Smooth muscle cell (in vitro differentiated cells): Measurements from ENCODE around the gene DAPK2. TPM values are rescaled to one million over a fixed set of nuclear protein-coding genes. Genes with fewer than 3 reads are reported as not detected.

Experiments
- DNase-seq: peaks from one replicate; lab custom pipeline; 2025; ENCODE audit not compliant: unreplicated experiment; lab: John Stamatoyannopoulos, UW
- H2AFZ ChIP-seq: fragments of 200-600 bp; sonication (generic); 2 replicates; pipeline ENCODE4 v1.6.0; 2016; ENCODE audit warnings: antibody characterized with exemption, low read depth, mild to moderate bottlenecking
- H3F3A ChIP-seq: fragments of 200-600 bp; sonication (generic); 2 replicates; pipeline ENCODE4 v1.6.0; 2017; ENCODE audit warnings: antibody characterized with exemption, low read depth
- H3K27ac ChIP-seq: fragments of 200-600 bp; sonication (generic); 2 replicates; pipeline ENCODE4 v1.5.1; 2016; ENCODE audit warnings: low read depth, mild to moderate bottlenecking
- H3K27me3 ChIP-seq: fragments of 200-600 bp; sonication (generic); 2 replicates; pipeline ENCODE4 v1.6.1; 2016; ENCODE audit warnings: low read depth, mild to moderate bottlenecking
- H3K36me3 ChIP-seq: fragments of 200-600 bp; sonication (generic); 2 replicates; pipeline ENCODE4 v1.5.1; 2016; ENCODE audit warnings: low read depth
- H3K4me1 ChIP-seq: fragments of 200-600 bp; sonication (generic); 2 replicates; pipeline ENCODE4 v1.5.1; 2016; ENCODE audit warnings: low read depth
- H3K4me2 ChIP-seq: fragments of 200-600 bp; sonication (generic); 2 replicates; pipeline ENCODE4 v1.6.0; 2016; ENCODE audit warnings: mild to moderate bottlenecking
- H3K4me3 ChIP-seq: fragments of 200-600 bp; sonication (generic); 2 replicates; pipeline ENCODE4 v1.5.1; 2016; ENCODE audit warnings: mild to moderate bottlenecking
- H3K79me2 ChIP-seq: fragments of 200-600 bp; sonication (generic); 2 replicates; pipeline ENCODE4 v1.6.0; 2016; ENCODE audit warnings: low read depth, mild to moderate bottlenecking
- H3K9ac ChIP-seq: fragments of 200-600 bp; sonication (generic); 2 replicates; pipeline ENCODE4 v1.6.0; 2016; ENCODE audit warnings: low read depth
- H3K9me3 ChIP-seq: fragments of 200-600 bp; sonication (generic); replicated peaks from 2 replicates; pipeline ENCODE4 v1.5.1; 2016; ENCODE audit warnings: low read depth
- H4K20me1 ChIP-seq: fragments of 200-600 bp; sonication (generic); 2 replicates; pipeline ENCODE4 v1.6.0; 2016; ENCODE audit warnings: low read depth
- CTCF ChIP-seq: fragments of 200-600 bp; sonication (generic); IDR thresholded peaks from 2 replicates; pipeline ENCODE4 v1.5.1; 2017; ENCODE audit warnings: borderline replicate concordance, mild to moderate bottlenecking, antibody characterized with exemption; ENCODE audit not compliant: insufficient read depth, poor library complexity, severe bottlenecking
- WGBS: methylation state at CpG from one replicate; pipeline ENCODE4 v1.1.7; 2016; ENCODE audit warnings: low lambda C conversion rate; 5-methylcytosine and 5-hydroxymethylcytosine counted together
- polyA plus RNA-seq: library from polyadenylated mRNA; unstranded; fragments of >200 nt; fragmentation: Nextera tagmentation; extraction: Ambion mirVana; gene quantifications from 2 replicates; pipeline ENCODE4 v1.2.1, GENCODE V29; 2016
- total RNA-seq: library from RNA; depleted of rRNA; stranded (reverse); fragments of >200 nt; gene quantifications from 2 replicates; pipeline ENCODE4 v1.2.3, GENCODE V29; 2014

DAPK2 gene
- total and polyA plus RNA-seq, 2 experiments from 2014 or later: not detected

GRCh38 chr15:63888146-63888545, 158.1 kb downstream of the DAPK2 start:
- no peaks in the 10 kb centered on the region for H3K4me1 ChIP-seq
- H3K27me3 ChIP-seq: no peaks in the 10 kb centered on the region
- no peak for TF ChIP-seq CTCF
- no peaks in the 10 kb centered on the region for H3K79me2 ChIP-seq
- H3K4me3 ChIP-seq: no peak overlapping the region
- no peak overlapping the region for H2AFZ ChIP-seq
- no peaks in the 10 kb centered on the region for H3K36me3 ChIP-seq
- no peaks in the 10 kb centered on the region for H3K9me3 ChIP-seq
- WGBS: 87% methylated on average over 1 of the region's 1 CpG
- H4K20me1 ChIP-seq: no peaks in the 10 kb centered on the region
- DNase-seq: no peak
- H3F3A ChIP-seq: no peaks in the 10 kb centered on the region
- H3K9ac ChIP-seq: no peak overlapping the region
- no peak overlapping the region for H3K4me2 ChIP-seq
- H3K27ac ChIP-seq: no peak overlapping the region

- H3K9ac ChIP-seq: no peak overlapping the region
- no peaks in the 10 kb centered on the region for H3K36me3 ChIP-seq
- H3K79me2 ChIP-seq: no peaks in the 10 kb centered on the region
- H3K27ac ChIP-seq: no peak overlapping the region
- H3K4me3 ChIP-seq: no peak overlapping the region
- H3F3A ChIP-seq: no peaks in the 10 kb centered on the region
- H3K27me3 ChIP-seq: no peaks in the 10 kb centered on the region
- no peaks in the 10 kb centered on the region for H3K9me3 ChIP-seq
- no peak for DNase-seq
- no peaks in the 10 kb centered on the region for H4K20me1 ChIP-seq
- 71% methylated on average over 6 of the region's 6 CpGs for WGBS
- no peak overlapping the region for H3K4me2 ChIP-seq
- no peak overlapping the region for H2AFZ ChIP-seq
- TF ChIP-seq CTCF: no peak
- no peaks in the 10 kb centered on the region for H3K4me1 ChIP-seq
Observed at GRCh38 chr15:63887630-63888029, 158.7 kb downstream of the DAPK2 start.

GRCh38 chr15:63884953-63885352, 161.3 kb downstream of the DAPK2 start:
- no peak for DNase-seq
- Histone ChIP-seq H3K27ac (no peak overlapping the region), H3K36me3 (no peaks in the 10 kb centered on the region), H3F3A (no peaks in the 10 kb centered on the region), H3K4me3 (no peak overlapping the region), H3K4me2 (no peak overlapping the region), H2AFZ (no peak overlapping the region), H3K9ac (no peak overlapping the region), H3K4me1 (no peaks in the 10 kb centered on the region), H3K9me3 (no peaks in the 10 kb centered on the region), H3K79me2 (no peaks in the 10 kb centered on the region), H3K27me3 (no peaks in the 10 kb centered on the region), H4K20me1 (no peaks in the 10 kb centered on the region)
- TF ChIP-seq CTCF: no peak
- WGBS: 88% methylated on average over 7 of the region's 7 CpGs

GRCh38 chr15:63881431-63881830, 164.9 kb downstream of the DAPK2 start:
- WGBS: 95% methylated on average over 6 of the region's 6 CpGs
- peaks cover 7% of the 10 kb centered on the region for H3K4me1 ChIP-seq
- H3K36me3 ChIP-seq: no peaks in the 10 kb centered on the region
- H3K4me2 ChIP-seq: no peak overlapping the region
- DNase-seq: no peak
- H3K9me3 ChIP-seq: no peaks in the 10 kb centered on the region
- no peaks in the 10 kb centered on the region for H3K27me3 ChIP-seq
- H3K27ac ChIP-seq: no peak overlapping the region
- H3K9ac ChIP-seq: no peak overlapping the region
- H2AFZ ChIP-seq: no peak overlapping the region
- no peaks in the 10 kb centered on the region for H3K79me2 ChIP-seq
- TF ChIP-seq CTCF: no peak
- H3F3A ChIP-seq: no peaks in the 10 kb centered on the region
- H3K4me3 ChIP-seq: no peak overlapping the region
- no peaks in the 10 kb centered on the region for H4K20me1 ChIP-seq
